Upper lobe of left lung (tissue), 6 donors: ENCODE measurements around the gene KLHL25. TPM values are rescaled to one million over a fixed set of nuclear protein-coding genes. Genes with fewer than 3 reads are reported as not detected.

Experiments used
- ATAC-seq, 2 donors: fragments of 200-7000 bp; cut with Tn5 transposase; one replicate each; pipeline ENCODE4 v1.9.1; 2022; ENCODE audit warnings: mild to moderate bottlenecking in 2 of 2, moderate library complexity in 2 of 2; ENCODE audit not compliant: low FRiP score in 2 of 2
- DNase-seq, 2 donors: peaks; one replicate each; pipeline ENCODE4 v3.0.0-alpha.2; 2019 to 2020
- H3K27ac ChIP-seq, 4 donors: fragments of 200-600 bp; sonication (generic); one replicate each; pipeline ENCODE4 v1.5.1; 2016 to 2019
- H3K27me3 ChIP-seq, 4 donors: fragments of 200-600 bp; sonication (generic); one replicate each; pipeline ENCODE4 v1.5.1; 2017 to 2019
- H3K36me3 ChIP-seq, 4 donors: fragments of 200-600 bp; sonication (generic); one replicate each; pipeline ENCODE4 v1.5.1; 2016 to 2019
- H3K4me1 ChIP-seq, 4 donors: fragments of 200-600 bp; sonication (generic); one replicate each; pipeline ENCODE4 v1.5.1; 2018 to 2019
- H3K4me3 ChIP-seq, 4 donors: fragments of 200-600 bp; sonication (generic); one replicate each; pipeline ENCODE4 v1.5.1; 2017 to 2019; ENCODE audit warnings: mild to moderate bottlenecking in 2 of 4, moderate library complexity in 1 of 4
- H3K9me3 ChIP-seq, 4 donors: fragments of 200-600 bp; sonication (generic); one replicate each; pipeline ENCODE4 v1.5.1; 2018 to 2019
- EP300 ChIP-seq, 4 donors: sonication (generic); formaldehyde crosslinking; IDR thresholded peaks; one replicate each; pipeline ENCODE4 v1.5.1; 2017; ENCODE audit warnings: antibody characterized with exemption in 4 of 4, control low read depth in 2 of 4
- POLR2A ChIP-seq, 4 donors: fragments of 450-650 bp; IDR thresholded peaks; one replicate each; pipeline ENCODE4 v1.5.1; 2016 to 2017; ENCODE audit warnings: antibody characterized with exemption in 4 of 4, mild to moderate bottlenecking in 2 of 4
- POLR2AphosphoS5 ChIP-seq, 2 donors: sonication (generic); formaldehyde crosslinking; IDR thresholded peaks; one replicate each; pipeline ENCODE4 v1.5.1; 2017; ENCODE audit warnings: antibody characterized with exemption in 2 of 2
- WGBS, 2 donors: methylation state at CpG; one replicate each; pipeline ENCODE4 v1.1.5; 2017 to 2018; 5-methylcytosine and 5-hydroxymethylcytosine counted together
- total RNA-seq, 6 donors: library from RNA; depleted of rRNA in 4 of 6; stranded (reverse); fragments of >200 nt in 4 of 6; gene quantifications; one replicate each; pipeline versions ENCODE4 v1.1.0 to v1.2.1, GENCODE V29; 2016 to 2021
- TF ChIP-seq, protein P1 (sequence below), 6 experiments: fragments of 450-650 bp in 4 of 6; fragments of 200-600 bp in 2 of 6; sonication (generic) in 2 of 6; IDR thresholded peaks; one replicate each; pipeline ENCODE4 v1.5.1; 2016 to 2019; ENCODE audit warnings: antibody characterized with exemption in 6 of 6
- donor health status: DM: no; HTN: no; CAD: no; lungs with moderate emphysema.
- donor health status: DM: no; HTN: yes; CAD: no; lungs with severe emphysema.

Gene KLHL25
- total RNA-seq, 6 donors from 2014 or later: 3.0 to 24.1 (median 5.6) TPM

DNA sequence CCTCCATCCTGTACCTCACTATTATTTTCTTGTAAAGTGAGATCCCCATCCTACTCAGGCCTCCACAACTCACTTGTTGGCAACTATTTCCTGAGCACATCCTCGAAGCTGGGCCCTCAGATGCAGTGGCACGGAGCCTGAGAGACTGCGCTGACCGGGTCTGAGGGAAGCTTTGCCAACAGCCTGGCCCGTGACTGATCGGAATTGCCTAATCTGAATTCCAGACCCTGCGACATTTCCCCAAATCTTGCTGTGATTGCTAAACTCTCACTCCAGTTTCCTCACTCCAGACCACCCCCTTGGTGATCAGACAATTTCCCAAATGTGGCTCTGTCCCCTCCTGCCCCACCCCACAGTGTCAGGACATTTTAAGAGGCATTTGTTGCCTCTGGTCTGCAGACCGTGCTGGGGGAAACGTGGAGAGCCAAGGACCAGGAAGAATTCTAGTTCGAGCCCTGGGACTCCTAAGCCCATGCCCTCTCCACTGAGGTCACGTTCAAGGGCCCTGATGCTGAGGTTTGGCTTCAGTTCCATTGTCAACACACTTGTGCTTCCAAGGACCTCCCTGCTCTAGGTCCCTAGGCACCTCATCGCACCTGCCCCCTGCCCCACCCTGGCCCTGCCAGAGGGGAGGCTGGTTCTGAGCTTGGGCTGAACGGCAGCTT lies 22.8 kb downstream of the KLHL25 start:
- ATAC-seq (peak; percentile 66 to 74), DNase-seq (peak in 1 of 2 donors; percentile 79)
- TF ChIP-seq, protein P1, sequence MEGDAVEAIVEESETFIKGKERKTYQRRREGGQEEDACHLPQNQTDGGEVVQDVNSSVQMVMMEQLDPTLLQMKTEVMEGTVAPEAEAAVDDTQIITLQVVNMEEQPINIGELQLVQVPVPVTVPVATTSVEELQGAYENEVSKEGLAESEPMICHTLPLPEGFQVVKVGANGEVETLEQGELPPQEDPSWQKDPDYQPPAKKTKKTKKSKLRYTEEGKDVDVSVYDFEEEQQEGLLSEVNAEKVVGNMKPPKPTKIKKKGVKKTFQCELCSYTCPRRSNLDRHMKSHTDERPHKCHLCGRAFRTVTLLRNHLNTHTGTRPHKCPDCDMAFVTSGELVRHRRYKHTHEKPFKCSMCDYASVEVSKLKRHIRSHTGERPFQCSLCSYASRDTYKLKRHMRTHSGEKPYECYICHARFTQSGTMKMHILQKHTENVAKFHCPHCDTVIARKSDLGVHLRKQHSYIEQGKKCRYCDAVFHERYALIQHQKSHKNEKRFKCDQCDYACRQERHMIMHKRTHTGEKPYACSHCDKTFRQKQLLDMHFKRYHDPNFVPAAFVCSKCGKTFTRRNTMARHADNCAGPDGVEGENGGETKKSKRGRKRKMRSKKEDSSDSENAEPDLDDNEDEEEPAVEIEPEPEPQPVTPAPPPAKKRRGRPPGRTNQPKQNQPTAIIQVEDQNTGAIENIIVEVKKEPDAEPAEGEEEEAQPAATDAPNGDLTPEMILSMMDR (IDR thresholded peaks at IDR 0.05): no peak
- peak; percentile 81 to 93 (median 90) for TF ChIP-seq EP300 (IDR thresholded peaks at IDR 0.05)
- peak in 1 of 4 donors; percentile 4 for TF ChIP-seq POLR2A (IDR thresholded peaks at IDR 0.05)
- peak; percentile 70 to 90 for TF ChIP-seq POLR2AphosphoS5 (IDR thresholded peaks at IDR 0.05)
- Histone ChIP-seq H3K4me3 (no peak overlapping the region), H3K27ac (peak overlapping the region; percentile 63 to 82 (median 80)), H3K4me1 (peaks cover 7 to 26% (median 17%) of the 10 kb centered on the region in 4 donors), H3K36me3 (peaks cover 0 to 11% (median 0%) of the 10 kb centered on the region in 4 donors), H3K27me3 (no peaks in the 10 kb centered on the region), H3K9me3 (no peaks in the 10 kb centered on the region)
- 57 to 84% methylated on average over 7 to 12 of the region's 13 CpGs for WGBS, 2 donors

DNA sequence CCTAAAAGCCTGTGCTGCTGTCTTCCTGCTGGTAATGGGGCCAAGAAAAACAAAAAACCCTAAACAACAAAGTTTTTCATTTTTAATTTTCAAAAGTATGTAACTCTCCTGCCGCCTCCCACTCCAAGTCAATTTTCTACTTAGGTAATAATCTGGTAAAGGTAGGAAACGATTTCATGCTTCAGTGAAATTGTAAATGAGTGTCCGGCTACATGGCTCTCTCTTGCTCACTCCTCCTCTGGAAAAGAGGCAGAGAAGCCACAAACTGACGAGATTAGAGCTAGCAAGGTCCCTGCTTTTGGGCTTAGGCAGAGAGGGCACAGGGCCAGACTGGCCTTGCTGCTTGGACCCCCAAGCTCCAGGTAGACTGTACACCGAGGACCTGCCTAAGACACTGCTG lies 23.5 kb downstream of the KLHL25 start:
- H3K4me3 ChIP-seq: no peak overlapping the region
- H3K9me3 ChIP-seq: no peaks in the 10 kb centered on the region
- WGBS, 2 donors: 73 to 77% methylated on average over 5 of the region's 5 CpGs
- H3K4me1 ChIP-seq: peaks cover 7 to 22% (median 17%) of the 10 kb centered on the region in 4 donors
- no peak for ATAC-seq
- peak overlapping the region in 3 of 4 donors; percentile 63 to 82 (median 74) for H3K27ac ChIP-seq
- H3K36me3 ChIP-seq: peaks cover 0 to 11% (median 0%) of the 10 kb centered on the region in 4 donors
- no peak for DNase-seq
- TF ChIP-seq, protein P1 (IDR thresholded peaks at IDR 0.05): no peak
- TF ChIP-seq EP300 (IDR thresholded peaks at IDR 0.05) (no peak), POLR2AphosphoS5 (IDR thresholded peaks at IDR 0.05) (no peak), POLR2A (IDR thresholded peaks at IDR 0.05) (no peak)
- no peaks in the 10 kb centered on the region for H3K27me3 ChIP-seq

DNA sequence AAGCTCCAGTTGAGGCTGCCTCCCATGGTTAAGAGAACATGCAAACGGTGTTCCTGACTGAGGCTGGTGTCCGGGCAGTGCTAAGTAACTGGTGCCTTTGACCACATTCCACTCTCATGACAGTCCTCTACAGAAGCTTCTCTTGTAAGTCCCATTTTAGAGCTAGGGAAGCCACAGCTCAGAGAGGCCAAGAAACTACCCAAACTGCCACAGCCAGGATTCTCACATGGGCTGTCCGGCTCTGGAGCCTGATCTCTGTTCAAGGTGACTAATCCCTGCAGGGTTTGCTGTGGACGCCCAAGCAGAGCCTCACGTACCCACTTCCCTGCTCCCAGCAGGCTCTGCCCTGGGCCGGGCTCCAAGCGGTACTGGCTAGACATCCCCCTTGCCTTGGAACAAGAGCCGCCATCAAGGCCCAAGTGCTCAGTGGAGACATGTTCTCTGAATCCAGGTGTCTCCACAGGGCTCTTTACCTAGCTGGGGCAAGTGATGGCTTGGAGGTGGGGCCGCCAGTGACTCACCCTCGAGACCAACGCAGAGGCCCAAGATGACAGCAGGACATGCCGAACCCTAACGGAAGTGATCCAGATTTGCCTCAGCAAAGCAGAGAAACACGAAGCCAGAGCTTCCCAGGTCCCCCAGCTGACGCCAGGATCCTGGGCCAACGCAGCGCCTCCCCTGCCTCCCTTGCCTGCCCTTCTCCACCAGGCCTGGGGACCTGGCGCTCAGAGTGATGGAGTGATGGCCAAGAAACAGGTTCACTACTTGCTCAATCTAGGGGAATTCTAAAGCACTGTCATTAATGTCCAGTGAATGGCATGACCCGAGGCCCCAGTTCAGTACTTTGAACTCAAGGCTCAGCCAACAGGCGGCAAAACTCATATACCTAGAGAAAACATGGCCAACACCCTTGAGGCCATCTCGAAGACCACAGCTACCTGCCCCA lies 24.4 kb downstream of the KLHL25 start:
- no peaks in the 10 kb centered on the region for H3K9me3 ChIP-seq
- no peaks in the 10 kb centered on the region for H3K27me3 ChIP-seq
- DNase-seq: peak in 1 of 2 donors; percentile 57
- no peak for TF ChIP-seq EP300 (IDR thresholded peaks at IDR 0.05)
- no peak for TF ChIP-seq POLR2AphosphoS5 (IDR thresholded peaks at IDR 0.05)
- TF ChIP-seq, protein P1 (IDR thresholded peaks at IDR 0.05): no peak
- TF ChIP-seq POLR2A (IDR thresholded peaks at IDR 0.05): no peak
- no peak for ATAC-seq
- WGBS, 2 donors: 95% methylated on average over 20 to 21 of the region's 21 CpGs
- no peak overlapping the region for H3K4me3 ChIP-seq
- H3K36me3 ChIP-seq: peaks cover 0 to 11% (median 0%) of the 10 kb centered on the region in 4 donors
- H3K27ac ChIP-seq: peak overlapping the region in 3 of 4 donors; percentile 2 to 74 (median 63)
- H3K4me1 ChIP-seq: peaks cover 7 to 22% (median 17%) of the 10 kb centered on the region in 4 donors

DNA sequence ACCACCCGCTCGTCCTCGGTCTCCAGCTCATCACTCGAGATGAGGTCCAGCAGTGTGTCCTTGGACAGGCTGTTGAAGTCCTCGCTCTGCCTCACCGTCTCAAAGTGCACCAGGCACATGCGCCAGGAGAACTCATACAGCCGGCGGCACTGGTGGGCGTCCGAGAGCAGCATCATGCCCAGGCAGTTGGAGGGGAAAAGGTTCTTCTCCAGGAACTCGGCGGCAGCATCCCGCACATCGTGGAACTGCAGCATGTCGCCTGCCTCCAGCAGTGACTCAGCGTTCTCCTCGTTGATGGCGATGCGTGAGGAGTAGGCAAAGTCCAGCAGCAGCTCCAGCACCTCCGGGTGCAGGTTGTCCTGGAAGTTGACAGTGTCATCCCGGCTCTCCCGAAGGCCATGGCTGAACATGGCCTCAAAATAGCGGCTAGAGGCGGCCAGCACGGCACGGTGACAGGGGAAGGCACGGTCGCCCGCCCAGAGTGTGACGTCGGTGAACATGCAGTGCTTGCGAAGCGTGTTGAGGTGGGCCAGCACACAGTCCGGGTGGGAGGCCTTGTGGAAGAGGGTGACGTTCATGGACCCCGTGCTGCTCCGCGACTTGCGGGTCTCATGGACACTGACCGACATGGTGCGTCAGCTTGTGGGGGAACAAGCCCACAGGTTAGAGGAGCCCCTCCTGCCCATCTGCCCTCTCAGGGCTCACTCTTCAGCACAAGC lies 25.4 kb downstream of the KLHL25 start:
- TF ChIP-seq, protein P1 (IDR thresholded peaks at IDR 0.05): no peak
- TF ChIP-seq EP300 (IDR thresholded peaks at IDR 0.05): no peak
- TF ChIP-seq POLR2A (IDR thresholded peaks at IDR 0.05): no peak
- TF ChIP-seq POLR2AphosphoS5 (IDR thresholded peaks at IDR 0.05): no peak
- WGBS, 2 donors: 96 to 97% methylated on average over 24 to 39 of the region's 42 CpGs
- Histone ChIP-seq H3K36me3 (peaks cover 0 to 11% (median 0%) of the 10 kb centered on the region in 4 donors), H3K27me3 (no peaks in the 10 kb centered on the region), H3K27ac (no peak overlapping the region), H3K4me3 (no peak overlapping the region), H3K4me1 (peaks cover 7 to 22% (median 17%) of the 10 kb centered on the region in 4 donors), H3K9me3 (no peaks in the 10 kb centered on the region)
- ATAC-seq: no peak
- DNase-seq: peak in 1 of 2 donors; percentile 66
